Activated T-cell treated with anti-CD3 and anti-CD28 coated beads, Interleukin-2, amount 50 U/mL, for 48 hours (primary cell): ENCODE data around the gene MAGEC3.
"Not testable (repeated sequence)": the region's sequence is repeated elsewhere in the genome, so short reads cannot be mapped to it uniquely, and the experiment has no call there.

ENCODE experiments used
- DNase-seq, 2 experiments: peaks; one replicate each; pipeline ENCODE4 v3.0.0-alpha.2; 2020

MAGEC3 gene, protein sequence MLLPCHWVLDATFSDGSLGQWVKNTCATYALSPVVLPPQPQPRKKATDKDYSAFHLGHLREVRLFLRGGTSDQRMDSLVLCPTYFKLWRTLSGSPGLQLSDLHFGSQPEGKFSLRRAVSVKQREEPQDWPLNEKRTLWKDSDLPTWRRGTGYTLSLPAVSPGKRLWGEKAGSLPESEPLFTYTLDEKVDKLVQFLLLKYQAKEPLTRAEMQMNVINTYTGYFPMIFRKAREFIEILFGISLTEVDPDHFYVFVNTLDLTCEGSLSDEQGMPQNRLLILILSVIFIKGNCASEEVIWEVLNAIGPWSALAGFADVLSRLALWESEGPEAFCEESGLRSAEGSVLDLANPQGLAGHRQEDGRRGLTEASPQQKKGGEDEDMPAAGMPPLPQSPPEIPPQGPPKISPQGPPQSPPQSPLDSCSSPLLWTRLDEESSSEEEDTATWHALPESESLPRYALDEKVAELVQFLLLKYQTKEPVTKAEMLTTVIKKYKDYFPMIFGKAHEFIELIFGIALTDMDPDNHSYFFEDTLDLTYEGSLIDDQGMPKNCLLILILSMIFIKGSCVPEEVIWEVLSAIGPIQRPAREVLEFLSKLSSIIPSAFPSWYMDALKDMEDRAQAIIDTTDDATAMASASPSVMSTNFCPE

DNA sequence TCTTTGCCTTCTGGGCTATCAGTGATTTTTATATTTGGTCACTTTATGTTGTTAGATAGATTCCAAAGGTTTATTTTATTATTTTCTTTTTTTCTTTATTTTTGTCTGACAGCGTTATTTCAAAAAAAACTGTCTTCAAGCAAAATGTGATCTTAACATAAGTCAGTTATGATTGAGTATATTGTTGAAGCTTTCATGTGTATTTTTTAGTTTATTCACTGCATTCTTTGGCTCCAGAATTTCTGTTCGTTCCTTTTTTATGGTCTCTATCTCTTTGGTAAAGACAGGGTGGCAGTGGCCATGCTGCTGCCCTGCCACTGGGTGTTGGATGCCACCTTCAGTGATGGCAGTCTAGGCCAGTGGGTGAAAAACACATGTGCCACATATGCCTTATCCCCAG lies at the start of gene MAGEC3:
Gene MAGEC3, plus strand, starts transcription at position 301 of the 400 bp plus-strand sequence. Its CDS starts 0 bp downstream, at position 301.
- DNase-seq: no peak

DNA sequence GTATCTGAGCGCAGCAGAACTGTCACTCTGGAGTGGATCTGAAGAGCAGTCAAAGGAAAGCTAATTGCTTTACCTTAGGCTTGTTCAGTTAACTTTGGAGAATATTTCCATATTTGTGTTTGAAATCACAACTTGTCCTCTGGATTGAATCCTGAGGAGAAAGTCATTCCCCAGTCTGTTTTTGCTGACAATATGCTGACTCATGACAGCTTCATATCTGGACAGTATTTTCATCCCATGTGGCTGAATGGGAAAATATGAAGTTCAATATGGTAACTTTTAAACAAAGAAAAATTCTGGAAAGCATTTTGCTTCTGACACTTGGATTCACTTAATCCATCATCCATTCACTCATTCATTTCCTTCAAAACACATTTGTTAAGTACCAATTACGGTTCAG lies 46.3 kb upstream of the MAGEC3 start:
- no peak for DNase-seq

DNA sequence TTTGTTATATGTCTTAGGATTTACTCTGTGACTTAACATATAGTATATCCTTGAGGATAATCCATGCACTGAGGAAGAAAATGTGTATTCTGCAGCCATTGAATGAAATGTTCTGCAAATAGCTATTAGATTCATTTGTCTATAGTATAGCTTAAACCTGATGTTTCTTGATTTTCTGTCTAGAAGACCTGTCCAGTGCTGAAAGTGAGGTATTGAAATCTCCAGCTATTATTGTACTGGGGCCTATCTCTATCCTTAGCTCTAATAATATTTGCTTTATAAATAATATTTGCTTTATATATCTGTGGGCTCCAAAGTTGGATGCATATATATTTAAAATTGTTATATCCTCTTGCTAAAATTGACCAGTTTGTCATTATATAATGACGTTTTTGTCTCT lies 26.7 kb upstream of the MAGEC3 start:
- DNase-seq: no peak

DNA sequence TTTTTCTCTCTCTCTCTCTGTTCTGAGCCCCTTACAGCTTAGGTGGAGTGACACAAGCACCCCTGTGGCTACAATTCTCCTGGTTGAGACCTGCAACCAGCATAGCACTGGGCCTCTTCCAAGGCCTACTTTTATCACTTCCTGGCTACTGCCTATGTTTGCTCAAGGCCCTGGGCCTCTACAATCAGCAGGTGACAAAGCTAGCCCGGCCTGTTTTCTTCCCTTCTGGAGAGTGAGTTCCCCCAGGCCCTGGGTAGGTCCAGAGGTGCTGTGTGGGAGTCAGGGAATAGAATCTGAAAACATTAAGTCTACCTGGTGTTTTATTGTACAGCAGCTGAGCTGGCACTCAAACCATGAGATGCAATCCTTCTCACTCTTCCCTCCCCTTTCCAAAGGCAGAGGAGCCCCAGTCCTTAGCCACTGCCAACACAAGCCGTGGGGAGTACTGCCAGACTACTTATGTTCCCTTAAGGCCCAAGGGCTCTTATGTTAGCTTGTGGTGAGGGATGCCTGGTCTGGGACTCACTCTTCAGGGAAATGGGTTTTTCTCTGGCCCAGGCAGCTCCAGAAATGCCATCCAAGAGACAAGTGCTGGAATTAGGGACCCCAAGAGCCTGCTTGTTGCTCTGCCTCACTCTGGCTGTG lies 23.8 kb upstream of the MAGEC3 start:
- no peak for DNase-seq

DNA sequence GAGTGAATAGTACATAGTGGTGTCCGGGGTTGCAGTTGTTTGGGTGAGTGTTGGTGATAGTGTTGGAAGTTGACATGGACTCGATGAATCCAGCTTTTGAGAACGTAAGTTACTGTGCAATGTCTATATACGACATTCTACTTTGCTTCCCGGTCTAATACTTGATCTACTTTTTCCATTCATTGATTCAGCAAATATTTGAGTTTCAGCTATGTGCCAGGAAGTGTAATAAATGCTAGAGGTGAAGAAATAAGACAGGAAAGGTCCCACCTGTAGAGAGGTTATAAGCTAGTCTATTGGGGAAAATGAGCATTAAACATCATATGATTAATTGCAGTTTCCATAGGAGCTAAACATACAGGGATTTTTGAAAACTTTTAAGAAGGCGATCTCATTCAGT lies 22.2 kb upstream of the MAGEC3 start:
- DNase-seq: no peak

DNA sequence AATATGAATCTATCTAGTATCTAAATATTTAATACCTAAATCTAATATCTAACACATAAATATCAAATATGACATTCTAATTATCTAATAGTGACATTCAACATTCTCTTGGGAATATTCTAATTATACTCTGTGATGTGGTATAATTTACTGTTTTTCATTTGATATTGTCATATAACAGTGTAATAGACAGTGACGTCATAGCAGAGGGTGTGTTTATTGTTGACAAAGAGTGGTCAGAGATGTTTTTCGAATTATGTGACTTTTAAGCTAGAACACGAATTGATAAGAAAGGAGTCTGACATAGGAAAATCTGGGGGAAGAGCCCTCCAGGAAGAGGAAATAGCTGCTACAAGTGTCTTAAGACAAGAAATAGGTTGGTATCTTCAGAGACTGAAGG lies 5.9 kb upstream of the MAGEC3 start:
- DNase-seq: no peak

DNA sequence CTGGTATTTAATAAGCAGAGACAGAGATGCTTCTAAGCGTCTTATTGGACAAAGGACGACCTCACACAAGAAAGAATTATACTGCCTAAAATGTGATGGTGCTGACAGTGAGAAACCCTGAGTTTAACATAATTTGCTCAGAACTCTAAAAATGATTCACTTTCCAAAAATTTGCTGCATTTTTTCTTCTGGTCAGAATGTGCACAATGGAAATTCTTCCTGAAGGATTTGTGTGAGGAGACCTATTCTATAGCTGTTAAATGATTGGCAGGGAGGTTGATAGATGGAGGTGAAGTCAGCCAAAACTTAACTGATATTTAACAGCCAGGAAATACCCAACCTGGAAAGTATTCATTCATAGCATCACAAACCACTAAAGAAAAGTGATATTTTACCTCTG lies 1.7 kb downstream of the MAGEC3 start:
- no peak for DNase-seq

DNA sequence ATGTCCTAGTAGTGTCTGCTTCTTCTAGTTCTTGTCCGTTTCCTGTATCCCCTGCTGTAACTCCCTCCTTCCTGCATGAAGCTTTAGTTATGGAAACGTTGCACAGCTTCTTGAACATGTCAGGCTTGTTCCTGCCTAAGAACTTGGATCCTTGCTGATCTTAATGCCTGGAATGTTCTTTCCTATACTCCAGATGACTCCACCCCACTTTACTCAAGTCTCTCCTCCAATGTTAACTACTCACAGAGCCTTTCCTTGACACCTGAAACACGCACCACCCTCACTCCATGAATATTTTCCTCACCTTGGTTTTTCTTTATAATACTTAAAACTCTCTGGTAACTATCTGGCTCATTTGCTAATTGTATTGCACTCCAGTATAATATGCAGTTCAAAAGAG lies 19.4 kb downstream of the MAGEC3 start:
- no peak for DNase-seq

DNA sequence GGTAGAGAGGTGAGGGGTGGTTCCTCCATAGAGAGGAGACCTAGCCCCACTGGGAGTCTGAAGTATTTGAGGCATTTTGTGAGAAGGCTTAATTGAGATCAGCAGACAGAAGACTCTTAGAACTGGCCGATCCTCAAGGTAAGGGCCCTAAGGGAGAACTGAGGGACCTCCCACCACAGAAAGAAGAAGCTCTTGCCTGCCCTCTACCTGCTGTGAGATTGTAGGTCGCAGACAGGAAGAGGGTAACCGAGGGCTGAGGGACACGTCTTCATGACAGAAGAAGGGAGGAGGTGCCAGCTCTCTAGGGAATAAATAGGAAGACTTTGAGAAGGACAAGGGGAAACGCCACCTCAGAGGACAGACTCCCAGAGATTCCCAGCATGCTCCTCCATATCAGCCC lies 41.5 kb downstream of the MAGEC3 start:
- no peak for DNase-seq

DNA sequence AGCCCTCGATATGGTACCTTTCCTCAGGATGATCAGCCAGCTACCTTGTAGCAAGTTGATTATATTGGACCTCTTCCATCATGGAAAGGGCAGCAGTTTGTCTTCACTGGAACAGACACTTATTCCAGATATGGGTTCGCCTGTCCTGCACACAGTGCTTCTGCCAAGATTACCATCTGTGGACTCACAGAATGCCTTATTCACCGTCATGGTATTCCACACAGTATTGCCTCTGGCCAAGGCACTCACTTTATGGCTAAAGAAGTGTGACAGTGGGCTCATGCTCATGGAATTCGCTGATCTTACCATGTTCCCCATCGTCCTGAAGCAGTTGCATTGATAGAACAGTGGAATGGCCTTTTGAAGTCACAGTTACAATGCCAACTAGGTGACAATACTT lies 50.7 kb downstream of the MAGEC3 start:
- DNase-seq: not testable (repeated sequence)

DNA sequence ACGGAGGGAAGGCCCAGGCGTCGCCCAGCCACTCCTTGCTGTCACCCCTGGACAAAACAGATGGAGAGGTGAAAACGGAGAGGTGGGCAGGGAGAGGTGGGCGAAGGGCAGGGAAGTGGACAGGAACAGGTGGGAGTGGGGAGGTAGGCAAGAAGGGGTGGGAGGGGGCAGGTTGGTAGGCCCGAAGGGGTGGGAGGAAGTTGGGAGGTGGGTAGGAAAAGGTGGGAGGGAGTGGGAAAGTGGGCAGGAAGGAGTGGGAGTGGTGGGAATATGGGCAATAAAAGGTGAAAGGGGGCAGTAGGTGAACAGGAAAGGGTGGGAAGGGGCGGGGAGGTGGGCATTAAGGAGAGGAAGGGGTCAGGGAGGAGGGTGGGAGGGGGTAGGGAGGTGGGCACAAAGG lies 56.6 kb downstream of the MAGEC3 start:
- no peak for DNase-seq

DNA sequence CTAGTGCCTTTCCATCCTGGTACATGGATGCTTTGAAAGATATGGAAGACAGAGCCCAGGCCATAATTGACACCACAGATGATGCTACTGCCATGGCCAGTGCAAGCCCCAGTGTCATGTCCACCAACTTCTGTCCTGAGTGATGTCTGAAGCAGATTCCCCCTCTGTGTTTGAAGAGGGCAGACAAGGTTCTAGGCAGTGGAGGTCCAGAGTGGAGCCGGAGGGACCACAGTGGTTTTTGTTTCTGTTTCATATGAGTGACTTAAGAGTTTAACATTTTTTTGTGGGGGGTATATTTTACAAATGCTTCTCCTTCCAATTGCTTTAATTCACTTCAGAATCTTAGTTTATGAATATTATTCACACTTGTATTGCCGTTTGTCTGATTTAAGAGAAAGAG lies 59.6 kb downstream of the MAGEC3 start:
- DNase-seq: no peak

DNA sequence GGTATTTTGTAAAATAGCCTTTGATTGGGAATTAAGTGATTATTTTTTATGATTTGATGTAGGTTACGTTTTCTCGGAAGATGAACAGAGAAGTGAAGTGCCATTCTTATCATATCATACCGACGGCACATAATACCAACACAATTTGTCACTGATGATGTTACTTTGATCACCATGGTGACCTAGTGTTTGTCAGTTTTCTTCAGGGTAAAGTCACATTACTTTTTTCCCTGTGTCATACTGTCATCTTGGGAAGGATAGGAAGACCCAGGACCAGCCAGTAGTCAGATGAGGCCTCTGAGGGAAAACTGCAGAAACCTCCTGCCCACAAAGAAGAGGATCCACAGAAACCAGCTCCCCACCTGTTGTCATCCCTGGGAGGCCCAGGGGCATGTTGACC lies 64.2 kb downstream of the MAGEC3 start:
- no peak for DNase-seq

DNA sequence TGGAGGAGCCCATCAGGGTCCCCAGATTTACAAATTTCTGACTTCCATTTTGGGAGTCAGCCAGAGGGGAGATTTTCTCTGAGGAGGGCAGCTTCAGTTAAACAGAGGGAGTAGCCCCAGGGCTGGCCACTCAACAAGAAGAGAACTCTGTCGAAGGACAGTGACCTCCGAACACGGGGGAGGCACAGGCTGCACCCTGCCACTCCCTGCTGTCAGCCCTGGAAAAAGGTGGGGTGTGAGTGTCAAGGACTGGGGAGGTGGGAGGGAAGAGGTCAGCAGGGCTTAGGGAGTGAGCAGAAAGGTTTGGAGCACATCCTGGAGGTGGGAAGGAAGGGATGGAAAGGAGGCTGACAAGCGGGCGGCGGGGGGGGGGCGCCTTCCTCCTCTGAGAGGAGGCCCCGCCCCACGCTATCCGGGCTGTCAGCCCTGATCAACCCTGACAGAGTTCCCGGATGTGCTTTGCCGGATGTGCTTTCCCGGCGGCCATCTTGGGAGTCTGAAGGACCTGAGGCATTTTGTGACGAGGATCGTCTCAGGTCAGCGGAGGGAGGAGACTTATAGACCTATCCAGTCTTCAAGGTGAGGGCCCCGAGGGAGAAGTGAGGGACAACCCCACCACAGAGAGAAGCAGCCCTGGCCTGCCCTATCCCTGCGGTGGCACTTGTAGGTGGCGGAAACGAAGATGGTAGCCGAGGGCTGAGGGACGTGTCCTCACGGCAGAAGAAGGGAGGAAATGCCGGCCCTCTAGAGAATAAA lies 65.5 kb downstream of the MAGEC3 start, which contains the start of gene MAGEC1:
Gene MAGEC1, plus strand, starts transcription at position 495 of the 756 bp plus-strand sequence. CDS start 1,179 bp downstream, outside the sequence.
- DNase-seq: no peak

DNA sequence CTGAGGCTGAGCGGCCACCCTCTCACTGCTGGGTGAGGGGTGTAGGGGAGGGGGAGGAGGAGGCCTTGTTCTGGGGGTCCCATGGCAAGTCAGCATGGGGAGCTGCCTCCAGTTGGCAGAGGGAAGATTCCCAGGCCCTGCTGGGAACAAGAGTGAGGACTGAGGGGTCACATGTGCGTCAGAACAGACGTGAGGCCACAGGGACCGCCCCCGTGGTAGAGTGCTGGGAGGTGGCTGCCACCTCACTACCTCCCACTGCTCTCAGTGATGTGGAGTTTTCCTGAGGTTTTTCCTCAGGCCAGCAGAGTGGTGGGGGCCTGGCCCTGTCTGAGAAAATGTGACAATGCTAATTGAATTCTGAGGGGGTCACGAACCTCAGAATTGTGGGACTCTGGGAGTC lies 66.1 kb downstream of the MAGEC3 start:
- DNase-seq: no peak

DNA sequence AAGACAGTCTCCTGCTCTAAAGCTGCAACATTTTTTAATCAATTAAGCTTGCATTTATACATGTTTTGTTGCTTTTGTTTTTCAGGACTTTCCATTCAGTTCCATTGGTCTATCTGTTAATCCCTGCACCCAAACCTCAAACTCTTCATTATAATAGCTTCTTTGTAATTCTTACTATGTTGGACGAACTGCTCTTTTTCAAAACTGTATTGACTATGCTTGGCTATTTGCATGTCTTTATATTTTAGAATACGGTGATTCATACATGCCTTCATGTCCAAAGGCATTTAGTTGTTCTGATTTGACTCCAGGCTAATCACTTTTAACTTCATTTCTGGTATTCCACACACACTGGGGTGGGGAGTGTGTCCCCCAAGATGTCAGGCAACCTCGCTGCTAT lies 79.7 kb downstream of the MAGEC3 start:
- DNase-seq: no peak

DNA sequence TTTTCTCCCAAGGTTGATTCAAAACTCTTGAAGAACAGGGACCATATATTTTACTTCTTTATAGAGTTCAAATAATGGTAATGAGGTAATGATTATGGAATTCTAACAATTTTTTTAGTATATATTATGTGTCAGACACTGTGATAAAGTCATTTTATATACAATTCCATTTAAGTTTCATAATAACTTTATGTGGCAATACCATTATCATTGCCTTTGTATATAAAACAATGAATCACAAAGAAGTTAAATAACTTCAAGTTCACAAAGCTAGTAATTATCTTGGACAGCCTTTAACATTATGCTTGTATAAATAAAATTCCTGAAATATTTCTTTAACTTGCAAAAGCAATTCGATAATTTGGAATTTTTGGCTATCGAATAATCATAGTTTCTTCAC lies 86.2 kb downstream of the MAGEC3 start:
- DNase-seq: no peak

DNA sequence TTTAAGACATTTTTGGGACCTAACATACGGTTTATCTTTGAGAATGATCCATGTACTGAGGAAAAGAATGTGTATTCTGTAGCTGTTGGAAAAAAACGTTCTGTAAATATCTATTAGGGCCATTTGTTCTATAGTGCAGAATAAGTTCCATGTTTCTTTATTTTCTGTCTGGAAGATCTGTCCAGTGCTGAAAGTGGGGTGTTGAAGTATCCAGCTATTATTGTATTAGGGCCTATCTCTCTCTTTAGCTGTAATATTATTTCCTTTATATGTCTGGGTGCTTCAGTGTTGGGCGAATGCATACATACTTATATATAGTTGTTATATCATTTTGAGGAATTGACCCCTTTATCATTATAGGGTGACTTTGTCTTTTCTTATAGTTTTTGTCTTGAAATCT lies 90.3 kb downstream of the MAGEC3 start:
- DNase-seq: no peak

DNA sequence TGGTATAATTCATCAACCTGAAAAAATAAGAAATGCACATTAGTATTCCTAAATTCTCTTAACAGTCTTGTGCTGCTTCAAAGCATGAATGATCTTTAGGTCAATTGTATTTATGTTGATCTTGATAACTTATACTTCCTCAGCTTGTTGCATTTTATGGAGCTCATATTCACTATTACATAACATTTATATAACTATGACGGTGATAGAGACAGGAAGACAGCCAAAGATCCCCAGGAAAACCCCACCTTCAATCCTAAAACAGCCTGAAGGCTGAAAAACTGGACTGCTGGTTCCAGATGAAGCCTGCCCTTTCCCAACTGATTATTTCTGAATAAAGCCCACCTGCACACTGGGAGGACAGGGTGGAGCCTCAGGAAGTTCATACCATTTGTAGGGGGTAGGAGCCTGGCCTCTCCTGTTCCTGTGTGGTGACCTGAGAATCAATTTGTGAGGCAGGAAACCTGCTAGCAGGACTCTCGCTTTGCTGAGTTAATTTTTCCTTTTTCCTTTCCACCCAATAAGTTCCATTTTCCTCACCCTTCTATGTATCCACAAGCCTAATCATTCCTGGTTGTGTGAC lies 96.0 kb downstream of the MAGEC3 start:
- no peak for DNase-seq

DNA sequence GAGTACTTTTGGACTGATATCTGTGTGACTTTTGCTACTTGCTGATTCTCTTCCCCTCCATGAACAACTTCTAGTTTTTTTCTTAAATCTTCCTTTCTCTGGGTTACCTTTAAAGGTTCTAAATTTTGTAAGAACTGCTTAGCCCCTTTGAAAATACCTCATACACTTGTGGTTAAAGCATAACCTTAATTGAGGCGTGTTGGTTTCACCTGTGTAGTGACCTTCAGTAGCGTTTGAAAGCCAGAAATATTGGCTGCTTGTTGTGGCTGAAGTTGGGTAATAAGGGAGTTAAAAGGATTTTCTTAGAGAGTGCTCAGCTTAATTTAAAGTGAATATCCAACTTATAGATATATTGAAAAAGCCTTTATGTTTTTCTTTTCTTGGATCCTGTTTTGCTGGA lies 97.5 kb downstream of the MAGEC3 start:
- no peak for DNase-seq

DNA sequence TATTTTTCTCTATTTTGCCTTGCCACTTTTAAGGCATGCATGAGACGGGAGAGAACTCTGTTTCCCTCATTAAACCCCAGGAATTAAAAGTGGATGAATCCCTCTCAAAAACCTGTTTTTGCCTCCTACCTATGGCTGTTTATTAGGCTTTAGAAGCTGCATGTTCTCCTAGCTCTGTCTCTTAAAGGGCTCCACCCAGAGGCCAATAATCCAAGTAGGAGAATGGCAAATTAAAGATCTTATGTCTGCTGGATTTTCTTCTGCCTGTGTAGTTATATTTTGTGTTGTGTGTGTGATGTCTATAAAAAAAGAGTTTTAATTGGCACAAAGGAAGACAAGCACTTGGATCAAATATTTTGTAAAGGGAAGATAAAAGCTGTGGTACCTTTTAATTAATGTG lies 98.0 kb downstream of the MAGEC3 start:
- DNase-seq: no peak

DNA sequence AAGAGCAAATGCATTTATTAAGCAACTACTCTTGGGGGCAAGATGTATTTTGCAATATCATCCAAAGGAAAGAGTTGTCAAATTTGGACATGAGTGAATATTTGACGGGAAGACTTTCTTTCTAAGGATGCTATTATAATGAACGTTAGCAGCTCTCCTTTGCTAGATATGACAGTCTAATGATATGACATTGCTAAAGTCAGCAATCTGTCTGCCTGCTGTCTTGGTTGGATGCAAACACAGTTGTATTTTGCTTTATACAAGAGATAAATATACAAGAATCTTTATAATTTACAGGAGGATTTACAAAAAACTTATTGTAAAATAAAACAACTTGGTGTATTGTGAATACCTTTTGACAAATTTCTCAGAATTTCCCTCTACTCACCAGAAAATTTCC lies 103.1 kb downstream of the MAGEC3 start:
- no peak for DNase-seq

DNA sequence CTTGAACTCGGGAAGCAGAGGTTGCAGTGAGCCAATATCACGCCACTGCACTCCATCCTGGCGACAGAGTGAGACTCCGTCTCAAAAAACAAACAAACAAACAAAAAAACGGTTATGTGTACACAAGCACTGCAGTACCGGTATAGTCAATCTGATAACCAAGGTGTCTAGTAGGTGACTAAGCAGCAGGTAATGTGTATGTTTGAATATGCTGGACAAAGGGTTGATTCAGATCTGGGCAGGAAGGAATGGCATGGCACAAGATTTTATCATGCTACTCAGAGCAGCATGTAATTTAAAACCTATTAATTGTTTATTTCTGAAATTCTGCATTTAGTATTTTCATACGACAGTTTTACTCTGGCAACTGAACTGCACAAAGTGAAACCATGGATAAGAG lies 107.3 kb downstream of the MAGEC3 start:
- no peak for DNase-seq
